K562 (cell line): ENCODE data around the gene SLC25A21.

Experiments used
- CREM ChIP-seq: IDR thresholded peaks from 2 replicates; pipeline ENCODE4 v1.6.1; 2014; ENCODE audit warnings: antibody characterized with exemption, low read depth
- CTCF ChIP-seq, 3 experiments: IDR thresholded peaks in 2 of 3; conservative IDR thresholded peaks in 1 of 3; 2 replicates each; pipeline ENCODE4 v1.5.1; 2011 to 2012; ENCODE audit warnings: low read length in 3 of 3, mild to moderate bottlenecking in 3 of 3, control low read depth in 2 of 3, improper control_type of control experiment in 1 of 3, inconsistent platforms in 1 of 3, low read depth in 1 of 3, mixed read lengths in 1 of 3, moderate library complexity in 1 of 3; ENCODE audit not compliant: insufficient read depth in 2 of 3
- E2F1 ChIP-seq: sonication (generic); formaldehyde crosslinking; IDR thresholded peaks from 2 replicates; pipeline ENCODE4 v1.8.1; 2023; ENCODE audit warnings: mild to moderate bottlenecking, missing genetic modification reagents, moderate library complexity
- MYNN ChIP-seq, 2 experiments: sonication (generic); formaldehyde crosslinking in 1 of 2; IDR thresholded peaks; 2 replicates each; pipeline versions ENCODE4 v1.5.0 to v1.6.1; 2016 to 2020; ENCODE audit warnings: antibody characterized with exemption in 1 of 2, missing genetic modification reagents in 1 of 2
- SAFB2 ChIP-seq: fragments of 200-400 bp; formaldehyde crosslinking; IDR thresholded peaks from 2 replicates; pipeline ENCODE4 v1.6.1; 2018; ENCODE audit warnings: borderline replicate concordance, low read length, low read depth, moderate library complexity; ENCODE audit not compliant: severe bottlenecking
- ZFX ChIP-seq: sonication (generic); formaldehyde crosslinking; IDR thresholded peaks from 2 replicates; pipeline ENCODE4 v1.8.0; 2022; ENCODE audit warnings: mild to moderate bottlenecking, missing genetic modification reagents, moderate library complexity
- ZNF274 ChIP-seq: IDR thresholded peaks from 2 replicates; pipeline ENCODE4 v1.6.1; 2011; ENCODE audit warnings: low read depth, mild to moderate bottlenecking, low read length, moderate library complexity, borderline replicate concordance

- no peak for TF ChIP-seq SAFB2
- TF ChIP-seq CREM: no peak
- TF ChIP-seq CTCF (IDR thresholded peaks at IDR 0.05 in 2 of 3, conservative IDR thresholded peaks at IDR 0.05 in 1 of 3; ENCODE audit: insufficient read depth in 2 of 3, low read depth in 1 of 3, low read length in 3 of 3): no peak
- TF ChIP-seq E2F1 (CRISPR knock-in tag): no peak
- TF ChIP-seq MYNN (IDR thresholded peaks at IDR 0.05): no peak
- TF ChIP-seq MYNN (CRISPR knock-in tag; IDR thresholded peaks at IDR 0.05): no peak
- no peak for TF ChIP-seq ZFX (CRISPR knock-in tag)
- no peak for TF ChIP-seq ZNF274
These were observed 173.7 kb downstream of the SLC25A21 start for GRCh38 chr14:36998686-36999085.
